Peyer's patch (tissue), 4 donors: ENCODE measurements around the gene JPH2.

Source experiments
- CTCF ChIP-seq, 6 experiments: fragments of 450-650 bp in 4 of 6; fragments of 200-600 bp in 2 of 6; sonication (generic) in 1 of 6; IDR thresholded peaks; one replicate each; pipeline ENCODE4 v1.5.1; 2017 to 2019; ENCODE audit warnings: antibody characterized with exemption in 6 of 6, mild to moderate bottlenecking in 3 of 6, moderate library complexity in 1 of 6
- POLR2A ChIP-seq, 2 donors: fragments of 450-650 bp; IDR thresholded peaks; one replicate each; pipeline ENCODE4 v1.5.1; 2017; ENCODE audit warnings: antibody characterized with exemption in 2 of 2, mild to moderate bottlenecking in 2 of 2, moderate library complexity in 2 of 2

- TF ChIP-seq POLR2A (IDR thresholded peaks at IDR 0.05) (no peak), CTCF (IDR thresholded peaks at IDR 0.05) (no peak)
Observed at GRCh38 chr20:44102582-44102981, 84.4 kb downstream of the JPH2 start.
